OCI-LY1 (cell line): ENCODE data around the gene PRSS22.

Experiments used
- H2AFZ ChIP-seq: fragments of 200-600 bp; sonication (generic), shearing (Covaris generic); 2 replicates; pipeline ENCODE4 v1.6.0; 2014; ENCODE audit warnings: antibody characterized with exemption, mild to moderate bottlenecking, low read length
- H3F3A ChIP-seq: fragments of 200-600 bp; sonication (generic), shearing (Covaris generic); 2 replicates; pipeline ENCODE4 v1.6.0; 2014; ENCODE audit warnings: mild to moderate bottlenecking, antibody characterized with exemption, low read length, moderate library complexity; ENCODE audit not compliant: insufficient read depth
- H3K27ac ChIP-seq: fragments of 200-600 bp; sonication (generic); 2 replicates; pipeline ENCODE4 v1.5.1; 2014; ENCODE audit warnings: low read length, mixed run types, mild to moderate bottlenecking, low read depth; ENCODE audit not compliant: poor library complexity, severe bottlenecking
- H3K27me3 ChIP-seq: fragments of 200-600 bp; sonication (generic); 2 replicates; pipeline ENCODE4 v1.6.0; 2014; ENCODE audit warnings: antibody characterized with exemption, mild to moderate bottlenecking, low read length, moderate library complexity; ENCODE audit not compliant: insufficient read depth
- H3K36me3 ChIP-seq: fragments of 200-600 bp; sonication (generic); 2 replicates; pipeline ENCODE4 v1.6.1; 2014; ENCODE audit warnings: mild to moderate bottlenecking, antibody characterized with exemption, low read length, moderate library complexity, mixed read lengths; ENCODE audit not compliant: insufficient read depth
- H3K4me1 ChIP-seq: fragments of 200-600 bp; sonication (generic); 2 replicates; pipeline ENCODE4 v1.5.1; 2014; ENCODE audit warnings: mild to moderate bottlenecking, low read length, moderate library complexity; ENCODE audit not compliant: insufficient read depth, severe bottlenecking
- H3K4me2 ChIP-seq: fragments of 200-600 bp; sonication (generic), shearing (Covaris generic); 2 replicates; pipeline ENCODE4 v1.6.1; 2014; ENCODE audit warnings: low read length
- H3K4me3 ChIP-seq: fragments of 200-600 bp; sonication (generic); 2 replicates; pipeline ENCODE4 v1.5.1; 2014; ENCODE audit warnings: low read length, low read depth, mild to moderate bottlenecking, mixed read lengths; ENCODE audit not compliant: poor library complexity, severe bottlenecking
- H3K79me2 ChIP-seq: fragments of 200-600 bp; shearing (Covaris generic); 2 replicates; pipeline ENCODE4 v1.6.1; 2016; ENCODE audit warnings: mixed run types, low read length, mixed read lengths; ENCODE audit not compliant: insufficient read depth
- H3K9ac ChIP-seq: fragments of 200-600 bp; sonication (generic), shearing (Covaris generic); 2 replicates; pipeline ENCODE4 v1.6.1; 2014; ENCODE audit warnings: mild to moderate bottlenecking, low read length, mixed read lengths
- H3K9me2 ChIP-seq: fragments of 200-600 bp; sonication (generic), shearing (Covaris generic); 2 replicates; pipeline ENCODE4 v1.6.1; 2014; ENCODE audit warnings: low read depth, mild to moderate bottlenecking, low read length, mixed read lengths
- H3K9me3 ChIP-seq: fragments of 200-600 bp; shearing (Covaris generic); 2 replicates; pipeline ENCODE4 v1.6.1; 2014; ENCODE audit warnings: low read length, mixed read lengths
- H4K20me1 ChIP-seq: fragments of 200-600 bp; sonication (generic), shearing (Covaris generic); 2 replicates; pipeline ENCODE4 v1.6.0; 2016; ENCODE audit warnings: mild to moderate bottlenecking, low read length; ENCODE audit not compliant: insufficient read depth
- EZH2 ChIP-seq: fragments of 200-600 bp; sonication (generic), shearing (Covaris generic); IDR thresholded peaks from 2 replicates; pipeline ENCODE4 v1.8.0; 2017; ENCODE audit warnings: borderline replicate concordance, mixed run types, mild to moderate bottlenecking, antibody characterized with exemption, low read length, moderate library complexity, mixed read lengths
- TF ChIP-seq, protein P1 (sequence below): fragments of 200-600 bp; sonication (generic), shearing (Covaris generic); IDR thresholded peaks from 2 replicates; pipeline ENCODE4 v1.5.1; 2017; ENCODE audit warnings: mild to moderate bottlenecking, antibody characterized with exemption, low read length, moderate library complexity, mixed read lengths

The PRSS22 gene

DNA sequence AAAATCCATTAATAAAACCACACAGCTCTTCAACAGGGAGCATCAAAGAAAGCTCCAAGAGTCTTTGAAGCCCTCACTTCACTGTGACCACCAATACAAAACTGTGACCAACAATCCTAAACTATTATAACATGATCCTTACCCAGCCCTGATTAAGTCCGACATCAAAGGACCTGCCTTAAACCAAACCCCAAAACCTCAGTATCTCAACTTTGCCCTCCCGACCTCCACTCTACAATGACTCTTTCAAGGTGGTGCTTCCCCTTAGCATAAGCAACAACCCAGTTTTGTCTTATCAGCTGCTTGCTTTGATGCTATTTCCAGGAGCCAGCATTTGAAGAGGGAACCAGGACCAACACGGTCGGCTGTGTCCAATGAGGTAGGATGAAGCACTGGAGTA lies 8.5 kb upstream of the PRSS22 start:
- H4K20me1 ChIP-seq, result no peaks in the 10 kb centered on the region
- no peaks in the 10 kb centered on the region for H3K9me3 ChIP-seq
- no peaks in the 10 kb centered on the region for H3K79me2 ChIP-seq
- no peaks in the 10 kb centered on the region for H3K9me2 ChIP-seq
- no peak overlapping the region for H3K4me3 ChIP-seq
- H3K27ac ChIP-seq, result no peak overlapping the region
- peaks cover 6% of the 10 kb centered on the region for H3K4me1 ChIP-seq
- no peak overlapping the region for H2AFZ ChIP-seq
- no peak for TF ChIP-seq EZH2
- TF ChIP-seq, protein P1, sequence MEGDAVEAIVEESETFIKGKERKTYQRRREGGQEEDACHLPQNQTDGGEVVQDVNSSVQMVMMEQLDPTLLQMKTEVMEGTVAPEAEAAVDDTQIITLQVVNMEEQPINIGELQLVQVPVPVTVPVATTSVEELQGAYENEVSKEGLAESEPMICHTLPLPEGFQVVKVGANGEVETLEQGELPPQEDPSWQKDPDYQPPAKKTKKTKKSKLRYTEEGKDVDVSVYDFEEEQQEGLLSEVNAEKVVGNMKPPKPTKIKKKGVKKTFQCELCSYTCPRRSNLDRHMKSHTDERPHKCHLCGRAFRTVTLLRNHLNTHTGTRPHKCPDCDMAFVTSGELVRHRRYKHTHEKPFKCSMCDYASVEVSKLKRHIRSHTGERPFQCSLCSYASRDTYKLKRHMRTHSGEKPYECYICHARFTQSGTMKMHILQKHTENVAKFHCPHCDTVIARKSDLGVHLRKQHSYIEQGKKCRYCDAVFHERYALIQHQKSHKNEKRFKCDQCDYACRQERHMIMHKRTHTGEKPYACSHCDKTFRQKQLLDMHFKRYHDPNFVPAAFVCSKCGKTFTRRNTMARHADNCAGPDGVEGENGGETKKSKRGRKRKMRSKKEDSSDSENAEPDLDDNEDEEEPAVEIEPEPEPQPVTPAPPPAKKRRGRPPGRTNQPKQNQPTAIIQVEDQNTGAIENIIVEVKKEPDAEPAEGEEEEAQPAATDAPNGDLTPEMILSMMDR, result no peak
- no peak overlapping the region for H3K4me2 ChIP-seq
- no peaks in the 10 kb centered on the region for H3K27me3 ChIP-seq
- no peaks in the 10 kb centered on the region for H3K36me3 ChIP-seq
- no peaks in the 10 kb centered on the region; the same call in 1 of the 2 replicates for H3F3A ChIP-seq
- no peak overlapping the region for H3K9ac ChIP-seq

DNA sequence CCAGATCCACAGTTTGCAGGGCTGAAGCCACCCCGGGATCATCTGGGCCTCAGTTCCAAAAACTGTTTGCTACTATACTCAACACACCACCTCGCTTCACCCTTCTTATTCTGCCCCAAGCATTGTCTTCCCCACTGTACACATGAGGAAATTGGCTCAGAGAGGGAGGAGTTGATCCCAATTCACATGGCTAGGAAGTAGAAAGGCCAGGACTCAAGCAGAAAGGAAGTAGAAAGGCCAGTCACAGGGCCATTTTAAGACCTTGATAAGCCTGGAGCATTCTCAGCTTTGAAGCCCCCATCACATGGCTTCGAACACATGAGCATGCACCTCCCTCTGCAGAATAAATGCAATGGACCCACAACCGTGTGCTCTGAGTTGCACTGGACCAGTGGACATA lies 7.7 kb upstream of the PRSS22 start:
- Histone ChIP-seq H3K9me3 (no peaks in the 10 kb centered on the region), H3K36me3 (no peaks in the 10 kb centered on the region), H3K9me2 (no peaks in the 10 kb centered on the region), H3K27me3 (no peaks in the 10 kb centered on the region; the same call in 1 of the 2 replicates), H3K4me2 (no peak overlapping the region), H3K9ac (no peak overlapping the region), H3K4me3 (no peak overlapping the region), H4K20me1 (no peaks in the 10 kb centered on the region), H3K27ac (no peak overlapping the region), H2AFZ (no peak overlapping the region), H3F3A (no peaks in the 10 kb centered on the region; the same call in 1 of the 2 replicates), H3K4me1 (peaks cover 6% of the 10 kb centered on the region), H3K79me2 (no peaks in the 10 kb centered on the region)
- TF ChIP-seq EZH2, result no peak
- TF ChIP-seq, protein P1, result no peak

DNA sequence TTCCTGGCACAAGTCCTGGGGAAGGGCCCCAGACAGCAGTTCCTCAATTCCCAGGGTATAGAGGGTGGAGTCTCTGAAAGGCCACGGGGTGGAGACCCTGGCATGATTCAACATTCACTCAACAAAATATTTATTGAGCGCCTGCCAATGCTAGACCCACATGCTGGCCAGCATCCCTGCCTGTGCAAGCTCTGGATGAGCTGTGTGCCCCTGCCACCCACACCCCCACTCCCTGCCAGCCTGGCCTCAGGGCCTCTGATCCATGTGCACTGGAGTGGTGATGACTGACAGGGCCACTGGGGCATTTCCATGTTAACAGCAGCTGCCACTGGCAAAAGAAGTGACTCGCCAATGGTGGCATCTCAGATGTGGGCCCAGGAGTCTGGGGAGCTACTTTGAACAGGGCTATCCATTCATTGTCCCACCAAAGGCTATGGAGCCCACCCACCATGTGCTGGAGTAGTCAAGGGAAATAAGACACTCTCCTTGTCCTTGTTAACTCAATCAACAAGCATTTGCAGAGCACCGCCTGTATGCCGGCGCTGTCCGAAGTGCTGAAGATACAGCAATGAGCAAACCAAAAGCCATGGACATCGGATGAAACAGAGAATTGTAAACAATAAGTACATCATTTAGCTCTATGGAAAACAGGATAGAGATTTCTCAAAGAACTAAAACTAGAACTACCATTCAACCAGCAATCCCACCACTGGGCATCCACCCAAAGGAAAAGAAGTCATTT lies 3.0 kb upstream of the PRSS22 start:
- Histone ChIP-seq H3K4me3 (no peak overlapping the region), H3K79me2 (no peaks in the 10 kb centered on the region), H3F3A (no peaks in the 10 kb centered on the region), H2AFZ (no peak overlapping the region), H3K4me2 (no peak overlapping the region), H3K27me3 (no peaks in the 10 kb centered on the region; the same call in 1 of the 2 replicates), H3K4me1 (no peaks in the 10 kb centered on the region), H3K9ac (no peak overlapping the region), H3K9me2 (no peaks in the 10 kb centered on the region), H3K9me3 (no peaks in the 10 kb centered on the region), H3K27ac (no peak overlapping the region), H3K36me3 (no peaks in the 10 kb centered on the region), H4K20me1 (no peaks in the 10 kb centered on the region)
- no peak for TF ChIP-seq EZH2
- TF ChIP-seq, protein P1, result no peak
